Endothelial cell of umbilical vein (primary cell): ENCODE results near the gene RUNDC1. TPM values are rescaled to one million over a fixed set of nuclear protein-coding genes. Genes with fewer than 3 reads are reported as not detected.

ENCODE experiments used
- BruUV-seq: library from RNA; stranded (reverse); fragments of 400-500 nt; replicated peaks from 2 replicates; lab custom pipeline; 2021; lab: Mats Ljungman, UMichigan
- CTCF ChIA-PET: fragments of 300-600, 350-600 bp; sonication (Branson Sonifier 250); formaldehyde crosslinking; loops from one replicate; lab custom pipeline; 2021; ENCODE audit warnings: antibody characterized with exemption, inconsistent platforms; lab: Charles Lee
- POLR2A ChIA-PET: fragments of 300-600, 350-600 bp; sonication (Branson Sonifier 250); formaldehyde crosslinking; loops from one replicate; lab custom pipeline; 2021; ENCODE audit warnings: antibody characterized with exemption, inconsistent platforms; lab: Charles Lee
- DNase-seq: peaks from one replicate; pipeline ENCODE4 v3.0.0-alpha.2; 2011; ENCODE audit warnings: low read depth, low spot score
- FAIRE-seq: peaks from 2 replicates; lab custom pipeline; 2011; peaks lifted over from hg19 to GRCh38; lab: Jason Lieb, UNC
- H2AFZ ChIP-seq: 2 replicates; pipeline ENCODE4 v1.6.0; 2012; ENCODE audit warnings: low read depth, low read length, control low read depth, inconsistent platforms
- H3K27ac ChIP-seq: 2 replicates; pipeline ENCODE4 v1.5.1; 2011; ENCODE audit warnings: low read depth, mild to moderate bottlenecking, control low read depth, low read length, moderate library complexity; ENCODE audit not compliant: insufficient read depth
- H3K27me3 ChIP-seq, 2 experiments: 2 replicates each; pipeline versions ENCODE4 v1.6.0 to v1.6.1; 2011; ENCODE audit warnings: low read length in 2 of 2, mixed read lengths in 1 of 2; ENCODE audit not compliant: control insufficient read depth in 2 of 2, insufficient read depth in 2 of 2
- H3K36me3 ChIP-seq, 2 experiments: 2 replicates in 1 of 2; 3 replicates in 1 of 2; pipeline ENCODE4 v1.5.1; 2011; ENCODE audit warnings: low read length in 2 of 2, mild to moderate bottlenecking in 1 of 2, moderate library complexity in 1 of 2; ENCODE audit not compliant: control insufficient read depth in 2 of 2, insufficient read depth in 2 of 2; ENCODE audit errors: extremely low read depth in 1 of 2
- H3K4me1 ChIP-seq: 3 replicates; pipeline ENCODE4 v1.5.1; 2011; ENCODE audit warnings: mild to moderate bottlenecking, low read length; ENCODE audit not compliant: control insufficient read depth, insufficient read depth; ENCODE audit errors: extremely low read depth
- H3K4me2 ChIP-seq: 2 replicates; pipeline ENCODE4 v1.6.1; 2011; ENCODE audit warnings: low read length, control low read depth, mixed read lengths; ENCODE audit not compliant: insufficient read depth
- H3K4me3 ChIP-seq, 3 experiments: fragments of 200-600 bp in 1 of 3; sonication (generic), shearing (Covaris generic) in 1 of 3; replicated peaks in 1 of 3; 2 replicates each; pipeline ENCODE4 v1.5.1; 2011 to 2016; ENCODE audit warnings: control low read depth in 3 of 3, low read length in 3 of 3, mild to moderate bottlenecking in 2 of 3, inconsistent platforms in 1 of 3, low read depth in 1 of 3, moderate library complexity in 1 of 3; ENCODE audit not compliant: insufficient read depth in 1 of 3
- H3K79me2 ChIP-seq: 2 replicates; pipeline ENCODE4 v1.6.0; 2012; ENCODE audit warnings: low read length, inconsistent platforms; ENCODE audit not compliant: control insufficient read depth, insufficient read depth
- H3K9ac ChIP-seq: replicated peaks from 2 replicates; pipeline ENCODE3; 2011; ENCODE audit warnings: low read length, control low read depth; ENCODE audit not compliant: insufficient read depth; ENCODE audit errors: extremely low read depth
- H3K9me1 ChIP-seq: replicated peaks from 3 replicates; pipeline ENCODE4 v1.6.0; 2011; ENCODE audit warnings: mild to moderate bottlenecking, low read length; ENCODE audit not compliant: control insufficient read depth, insufficient read depth; ENCODE audit errors: extremely low read depth
- H3K9me3 ChIP-seq: replicated peaks from 2 replicates; pipeline ENCODE4 v1.5.1; 2012; ENCODE audit warnings: low read length, inconsistent platforms; ENCODE audit not compliant: control insufficient read depth, insufficient read depth
- H4K20me1 ChIP-seq: replicated peaks from 2 replicates; pipeline ENCODE3; 2011; ENCODE audit warnings: mild to moderate bottlenecking, low read length; ENCODE audit not compliant: control insufficient read depth, insufficient read depth; ENCODE audit errors: extremely low read depth
- CTCF ChIP-seq, 2 donors: IDR thresholded peaks; 1 replicate in 1 of 2; 2 replicates in 1 of 2; pipeline ENCODE4 v1.5.1; 2011; ENCODE audit warnings: low read length in 2 of 2, mild to moderate bottlenecking in 2 of 2, moderate library complexity in 2 of 2, control low read depth in 1 of 2, inconsistent platforms in 1 of 2, low read depth in 1 of 2; ENCODE audit not compliant: insufficient read depth in 1 of 2; ENCODE audit errors: extremely low read depth in 1 of 2
- EZH2 ChIP-seq: IDR thresholded peaks from 2 replicates; pipeline ENCODE4 v1.6.1; 2012; ENCODE audit warnings: borderline replicate concordance, low read depth, mild to moderate bottlenecking, moderate library complexity, low read length, inconsistent platforms; ENCODE audit not compliant: severe bottlenecking
- FOS ChIP-seq: IDR thresholded peaks from 2 replicates; pipeline ENCODE4 v1.6.1; 2011; ENCODE audit warnings: mild to moderate bottlenecking, low read length, moderate library complexity, borderline replicate concordance; ENCODE audit not compliant: insufficient read depth
- GATA2 ChIP-seq: IDR thresholded peaks from 2 replicates; pipeline ENCODE4 v1.7.0; 2011; ENCODE audit warnings: low read depth, mild to moderate bottlenecking, moderate library complexity, mixed read lengths, low read length; ENCODE audit not compliant: insufficient read length, insufficient read depth
- JUN ChIP-seq: IDR thresholded peaks from 2 replicates; pipeline ENCODE4 v1.6.1; 2011; ENCODE audit warnings: borderline replicate concordance, low read depth; ENCODE audit not compliant: insufficient read length, insufficient read depth
- MAX ChIP-seq: IDR thresholded peaks from 2 replicates; pipeline ENCODE4 v1.6.1; 2011; ENCODE audit not compliant: insufficient read depth, insufficient read length
- MYC ChIP-seq: IDR thresholded peaks from one replicate; pipeline ENCODE4 v1.6.1; 2011; ENCODE audit warnings: mild to moderate bottlenecking, low read depth, low read length
- POLR2A ChIP-seq: IDR thresholded peaks from 2 replicates; pipeline ENCODE4 v1.6.1; 2012; ENCODE audit warnings: low read depth, mild to moderate bottlenecking, control low read depth, low read length
- POLR2AphosphoS5 ChIP-seq: IDR thresholded peaks from 2 replicates; pipeline ENCODE4 v1.6.1; 2012; ENCODE audit warnings: low read depth, mild to moderate bottlenecking, control low read depth, low read length, moderate library complexity; ENCODE audit not compliant: insufficient read depth
- dilution Hi-C: fragments of 300-500 bp; cut with MboI; formaldehyde crosslinking; loops from one replicate; pipeline ENCODE4 v1.15.0; 2019; ENCODE audit warnings: low sequenced_read_pairs; ENCODE audit not compliant: extremely low pct_ligation_motif_present
- intact Hi-C: fragments of 100-400 bp; cut with micrococcal nuclease; formaldehyde crosslinking; loops from one replicate; pipeline ENCODE4 v1.10.0; 2022
- polyA plus RNA-seq, 4 experiments: library from polyadenylated mRNA; depleted of rRNA in 3 of 4; stranded (reverse) in 3 of 4; unstranded in 1 of 4; fragments of >200 nt; gene quantifications; 2 replicates each; pipeline versions ENCODE4 v1.2.1 to v1.2.3, GENCODE V29; 2011 to 2012; ENCODE audit warnings: missing spikeins in 1 of 4
- total RNA-seq: library from RNA; stranded (reverse); gene quantifications from 2 replicates; pipeline ENCODE4 v1.2.3, GENCODE V29; 2021

The RUNDC1 gene
- total and polyA plus RNA-seq, 2 donors (not counting 3 experiments of a cell fraction or from before 2014, with no cell fraction given), result 9.2 to 12.0 TPM

GRCh38 chr17:42967925-42968324 is 12.4 kb upstream of the RUNDC1 start:
- FAIRE-seq (no peak), DNase-seq (no peak)
- BruUV-seq, result no TSS peak
- POLR2A ChIA-PET, result no interaction called here
- Histone ChIP-seq H3K9me3 (no peaks in the 10 kb centered on the region), H3K4me3 (no peak overlapping the region), H2AFZ (no peak overlapping the region), H3K9ac (no peak overlapping the region), H3K9me1 (no peaks in the 10 kb centered on the region), H3K4me1 (peaks cover 6% of the 10 kb centered on the region), H4K20me1 (no peaks in the 10 kb centered on the region), H3K79me2 (peaks cover 9% of the 10 kb centered on the region), H3K36me3 (no peaks in the 10 kb centered on the region), H3K27ac (no peak overlapping the region), H3K27me3 (peaks cover 2% of the 10 kb centered on the region in 2 experiments), H3K4me2 (no peak overlapping the region)
- CTCF ChIA-PET, result interaction anchor here (0.8 to 1.7 kb wide), 2 partner anchors 15 to 30 kb away, joined by 3 to 8 read pairs; partner anchors contain the start of gene RPL27
- TF ChIP-seq MAX (no peak), EZH2 (no peak), CTCF (IDR thresholded peaks at IDR 0.05; ENCODE audit: extremely low read depth in 1 of 2, insufficient read depth in 1 of 2, low read depth in 1 of 2, low read length in 2 of 2) (no peak), JUN (no peak), POLR2A (no peak), GATA2 (no peak), POLR2AphosphoS5 (no peak), FOS (no peak), MYC (no peak)
- dilution Hi-C loops (no loop called here), intact Hi-C loops (no loop called here)
